ENCODE measurements around the gene PCNX4.
A peak's percentile ranks its signal among the peaks of the same experiment; 100 is the strongest.

PCNX4 gene

DNA sequence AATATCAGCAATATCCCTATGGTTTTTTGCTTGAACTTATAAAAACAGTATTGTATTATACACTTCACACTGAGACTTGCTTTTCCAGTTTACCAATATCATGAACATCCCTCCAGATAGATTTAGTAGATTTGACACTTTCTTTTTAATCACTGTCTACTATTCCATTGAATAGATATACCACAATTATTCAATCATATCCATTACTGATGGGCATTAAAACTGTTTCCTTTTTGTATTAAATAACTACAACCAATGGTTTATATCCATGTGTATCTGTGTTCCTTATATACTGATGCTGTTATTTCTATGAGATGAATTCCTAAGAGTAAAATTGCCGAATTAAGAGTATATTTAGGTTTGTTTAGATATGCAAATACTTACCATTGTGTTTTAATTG, 86.4 kb downstream of the PCNX4 start:
- no peak for DNase-seq

GRCh38 chr14:60178820-60179219, 87.1 kb downstream of the PCNX4 start:
- DNase-seq = no peak

DNA sequence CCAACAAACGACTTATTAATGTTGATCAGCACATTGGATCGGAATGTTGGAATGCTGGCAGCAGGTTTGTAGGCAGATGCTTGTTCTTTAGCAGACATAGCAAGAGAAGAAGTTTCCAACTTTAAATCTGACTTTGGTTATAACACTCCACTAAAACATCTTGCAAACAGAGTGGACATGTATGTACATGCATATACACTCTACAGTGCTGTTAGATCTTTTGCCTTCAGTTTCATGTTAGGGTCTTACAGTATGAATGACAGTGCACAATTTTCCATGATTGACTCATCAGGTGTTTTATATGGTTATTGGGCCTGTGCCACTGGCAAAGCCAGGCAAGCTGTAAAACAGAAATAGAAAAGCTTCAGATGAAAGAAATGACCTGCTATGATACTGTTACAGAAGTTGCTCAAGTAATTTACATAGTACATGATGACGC, 87.7 kb downstream of the PCNX4 start:
- DNase-seq = no peak

DNA sequence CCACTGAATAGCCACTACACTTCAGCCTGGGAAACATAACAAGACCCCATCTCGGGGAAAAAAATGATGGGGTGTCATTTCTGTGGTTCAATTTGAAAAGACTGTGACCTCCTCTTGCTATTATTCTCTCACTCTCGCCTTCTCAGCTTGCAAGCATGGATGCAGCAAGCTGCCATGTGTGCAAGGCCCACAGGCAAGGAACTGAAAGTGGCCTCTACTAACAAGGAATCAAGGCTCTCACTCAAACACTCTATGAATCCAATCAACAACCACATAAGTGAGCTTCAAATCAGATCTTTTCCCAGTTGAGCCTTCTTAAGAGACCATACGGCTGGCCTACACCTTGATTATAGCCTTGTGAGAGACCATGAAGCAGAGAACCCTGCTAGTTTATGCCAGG, 91.4 kb downstream of the PCNX4 start:
- DNase-seq = no peak

GRCh38 chr14:60183741-60184140, 92.0 kb downstream of the PCNX4 start:
- no peak for DNase-seq

GRCh38 chr14:60184146-60184904, 92.6 kb downstream of the PCNX4 start:
- DNase-seq = no peak

DNA sequence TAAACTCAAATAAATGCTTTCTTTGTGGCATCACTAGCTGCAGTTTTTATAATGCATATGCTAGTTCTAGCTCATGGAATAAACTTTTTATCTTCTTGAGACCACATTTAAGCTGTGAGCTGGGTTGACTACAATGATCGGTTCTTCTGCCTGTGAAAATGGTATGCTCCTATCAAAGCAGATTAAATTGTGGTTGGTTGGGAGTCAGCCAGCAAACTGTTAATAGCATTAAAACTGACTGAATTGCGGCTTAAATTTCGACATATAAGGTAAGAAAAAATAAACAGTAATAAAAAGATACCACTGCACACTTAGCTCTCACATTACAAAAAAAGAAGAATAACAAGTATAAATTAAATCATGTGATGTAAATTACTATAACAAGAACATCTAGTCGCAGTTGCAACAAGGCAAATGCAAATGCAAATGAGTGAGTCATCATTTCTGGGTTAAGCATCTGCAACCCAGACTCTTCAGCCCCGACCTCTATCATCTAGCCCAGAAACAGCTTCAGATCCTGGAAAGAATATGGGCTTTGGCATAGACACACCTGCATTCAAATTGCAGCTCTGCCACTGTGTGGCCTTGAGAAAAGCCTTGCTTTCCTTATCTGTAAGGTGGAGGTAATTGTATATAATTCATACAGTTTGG, 93.3 kb downstream of the PCNX4 start:
- DNase-seq = no peak

- DNase-seq = no peak
These were observed 96.4 kb downstream of the PCNX4 start for GRCh38 chr14:60188115-60188514.

DNA sequence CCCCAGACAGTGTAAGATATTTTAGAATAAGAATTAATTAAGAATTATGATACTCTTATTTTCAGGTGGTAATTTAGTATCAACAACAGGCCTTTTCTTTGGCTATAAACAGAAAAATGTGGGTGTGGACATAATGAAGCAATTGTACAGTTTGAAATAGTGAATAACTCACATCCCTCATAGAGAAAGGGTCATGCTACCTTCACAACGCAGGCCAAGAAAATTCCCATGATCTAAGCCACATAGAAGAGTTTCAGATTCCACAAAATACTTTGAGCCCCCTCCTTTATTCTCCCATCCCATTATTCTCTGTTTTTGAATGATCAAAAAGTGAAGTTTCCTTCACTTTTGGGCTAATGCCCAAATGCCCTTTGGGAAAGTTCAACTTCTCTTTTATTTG, 97.0 kb downstream of the PCNX4 start:
- no peak for DNase-seq

DNA sequence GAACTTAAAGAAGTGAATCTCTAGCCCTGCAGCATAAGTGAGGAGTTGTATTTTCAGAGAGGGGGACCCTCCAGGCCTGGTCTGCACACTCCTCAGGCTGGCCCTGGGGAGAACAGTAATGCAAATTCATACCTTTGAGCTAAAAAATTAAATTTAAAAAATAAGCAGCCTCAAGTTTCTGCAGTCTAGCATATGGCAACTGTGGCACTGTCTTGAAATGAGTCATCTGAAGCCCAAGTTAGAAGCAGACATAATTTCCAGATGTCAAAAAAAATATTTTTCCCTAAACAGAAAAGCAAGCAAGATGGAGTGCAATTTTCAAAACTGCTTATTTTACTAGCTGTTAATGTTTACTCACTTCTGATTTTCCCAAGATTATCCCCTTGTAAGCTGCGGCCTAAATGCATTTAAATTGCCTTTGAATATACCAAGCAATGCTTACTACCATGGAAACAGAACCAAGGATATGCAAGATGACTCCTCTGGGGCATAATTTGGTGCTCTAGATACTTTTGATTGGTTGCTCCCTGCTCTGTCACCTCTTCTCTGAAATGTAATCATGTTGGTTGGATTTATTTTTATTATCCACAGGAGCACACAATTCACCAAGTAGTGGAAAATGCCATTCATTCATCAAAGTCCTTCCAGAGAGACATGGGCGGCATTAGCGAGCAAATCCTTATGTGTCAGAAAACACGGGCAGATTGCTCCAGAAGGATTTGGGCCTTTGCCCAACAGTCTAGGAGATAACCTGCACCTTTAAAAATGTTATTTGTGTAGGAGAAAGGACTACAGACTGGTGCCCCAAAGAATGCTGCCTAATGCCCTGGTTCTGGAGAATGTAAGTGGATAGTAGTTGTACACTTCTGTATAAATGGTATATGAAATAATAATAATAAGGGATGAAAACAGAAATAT, 98.5 kb downstream of the PCNX4 start:
- DNase-seq = no peak

DNA sequence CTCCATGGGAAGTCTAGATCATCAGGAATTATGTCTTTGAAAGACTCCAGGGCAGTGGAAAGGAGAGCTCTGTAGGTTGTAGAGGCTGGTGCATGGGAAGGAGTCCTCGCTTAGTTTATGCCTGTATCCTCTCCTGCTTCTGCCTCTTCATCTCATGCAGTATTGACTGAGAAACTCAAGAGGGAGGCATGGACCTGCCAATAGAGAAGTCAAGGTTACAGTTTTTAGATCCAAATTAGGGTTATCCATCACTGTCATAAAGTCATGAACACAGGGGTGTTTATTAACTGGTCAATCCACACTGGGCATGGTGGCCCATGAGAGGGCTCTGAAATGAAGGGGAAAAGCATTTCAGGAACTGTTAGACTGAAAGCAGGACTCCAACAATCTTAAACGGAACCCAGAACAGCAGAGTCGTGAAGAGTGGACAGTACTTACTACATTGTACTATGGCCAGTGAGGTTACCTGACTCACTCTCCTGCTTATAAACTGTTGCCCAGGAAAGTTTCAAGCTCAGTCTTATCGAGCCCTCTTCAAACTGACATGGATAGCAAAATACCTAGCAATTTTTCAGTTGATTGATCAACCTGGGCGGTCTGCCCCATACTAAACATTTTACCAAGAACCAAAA, 103.6 kb downstream of the PCNX4 start:
- no peak for DNase-seq

GRCh38 chr14:60196291-60196690, 104.6 kb downstream of the PCNX4 start:
- DNase-seq = no peak

DNA sequence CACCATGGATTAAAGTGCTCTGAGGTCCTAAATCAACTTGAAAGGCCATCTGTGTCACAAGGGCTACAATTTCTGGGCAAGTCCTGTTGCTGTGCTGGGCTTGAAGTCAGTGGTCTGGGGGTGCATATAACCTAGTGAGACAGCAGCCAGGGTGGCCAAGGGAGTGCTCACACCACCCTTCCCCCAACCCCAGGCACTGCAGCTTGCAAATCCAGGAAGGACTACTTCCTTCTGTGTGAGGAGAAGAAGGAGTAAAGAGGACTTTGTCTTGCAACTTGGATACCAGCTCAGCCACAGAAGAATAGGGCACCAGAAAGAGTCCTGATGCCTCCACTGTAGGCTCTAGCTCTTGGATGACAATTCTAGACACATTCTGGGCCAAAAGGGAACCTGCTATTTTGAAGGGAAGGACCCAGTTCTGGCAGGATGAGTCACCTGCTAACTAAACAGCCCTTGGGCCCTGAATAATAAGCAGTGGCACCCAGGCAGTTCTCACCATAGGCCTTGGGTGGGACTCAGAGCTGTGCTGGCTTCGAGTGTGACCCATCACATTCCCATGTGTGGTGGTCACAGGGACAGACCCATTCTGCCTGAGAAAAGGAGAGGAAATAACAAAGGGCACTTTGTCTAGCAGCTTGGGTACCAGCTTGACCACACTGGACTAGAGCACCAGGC, 106.0 kb downstream of the PCNX4 start:
- DNase-seq = peak; percentile 73

DNA sequence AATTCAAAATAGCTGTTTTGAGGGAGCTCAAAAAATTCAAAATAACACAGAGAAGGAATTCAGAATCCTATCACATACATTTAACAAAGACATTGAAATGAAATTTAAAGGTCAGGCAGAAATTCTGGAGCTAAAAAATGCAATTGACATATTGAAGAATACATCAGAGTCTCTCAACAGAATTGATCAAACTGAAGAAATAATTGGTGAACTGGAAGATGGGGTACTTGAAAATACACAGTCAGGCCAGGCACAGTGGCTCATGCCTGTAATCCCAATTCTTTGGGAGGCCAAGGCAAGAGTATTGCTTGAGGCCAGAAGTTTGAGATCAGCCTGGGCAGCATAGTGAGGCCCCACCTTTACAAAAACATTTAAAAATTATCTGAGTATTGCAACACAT, 107.6 kb downstream of the PCNX4 start:
- DNase-seq = no peak

- no peak for DNase-seq
These were observed 112.5 kb downstream of the PCNX4 start for GRCh38 chr14:60204104-60204842.

GRCh38 chr14:60204843-60205774, 113.4 kb downstream of the PCNX4 start:
- DNase-seq = no peak

DNA sequence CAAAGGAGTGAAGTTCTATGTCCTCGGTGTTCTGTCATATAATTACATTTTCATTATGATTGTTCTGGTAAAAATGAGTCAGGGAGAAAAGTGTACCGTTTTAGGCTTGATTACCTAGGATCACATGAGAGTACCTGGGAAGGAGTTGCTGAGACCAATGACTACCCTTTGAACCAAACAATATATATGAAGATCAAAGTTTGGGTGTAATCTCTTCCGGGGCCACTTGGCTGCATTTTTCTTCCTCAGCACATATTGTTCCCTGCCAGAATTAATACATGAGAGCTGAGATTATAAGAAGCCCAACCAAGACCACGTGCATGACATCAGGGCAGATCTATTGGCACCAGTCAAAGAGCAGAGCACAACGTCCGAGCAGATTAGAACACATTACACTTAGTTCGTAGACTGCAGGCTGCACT, 114.5 kb downstream of the PCNX4 start:
- no peak for DNase-seq

DNA sequence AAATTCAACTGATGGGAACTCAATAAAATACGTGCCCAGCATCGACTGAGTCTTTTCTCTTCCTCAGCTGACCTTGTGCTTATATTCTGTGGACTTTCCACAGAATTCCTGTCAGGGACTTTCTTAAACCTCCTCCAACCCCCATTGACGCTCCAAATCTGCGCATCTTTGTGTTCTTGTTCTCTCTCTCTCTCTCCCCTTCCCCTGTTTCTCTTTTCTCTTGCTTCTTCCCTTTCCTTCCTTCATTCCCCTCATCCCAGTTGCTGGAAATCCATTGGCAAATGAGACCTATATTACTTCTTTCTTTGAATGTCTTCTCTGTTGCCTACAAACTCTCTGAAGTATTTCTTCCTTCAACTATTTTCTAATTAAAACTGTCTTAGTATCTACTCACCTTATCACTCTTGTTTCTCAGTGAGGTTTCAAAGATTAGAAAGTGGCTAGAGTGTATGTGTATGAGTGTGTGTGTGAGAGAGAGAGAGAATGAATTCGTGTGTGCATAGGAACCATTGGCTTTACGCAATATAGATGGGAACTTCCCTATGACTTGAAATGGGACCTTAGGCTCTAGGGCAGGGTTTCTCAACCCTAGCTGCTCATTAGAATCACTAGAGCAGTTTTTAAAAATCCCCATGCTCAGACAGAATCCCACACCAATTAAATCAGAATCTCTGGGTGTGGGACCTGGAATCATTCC, 115.3 kb downstream of the PCNX4 start:
- DNase-seq = no peak

- no peak for DNase-seq
These were observed 119.0 kb downstream of the PCNX4 start for GRCh38 chr14:60210703-60211102.

DNA sequence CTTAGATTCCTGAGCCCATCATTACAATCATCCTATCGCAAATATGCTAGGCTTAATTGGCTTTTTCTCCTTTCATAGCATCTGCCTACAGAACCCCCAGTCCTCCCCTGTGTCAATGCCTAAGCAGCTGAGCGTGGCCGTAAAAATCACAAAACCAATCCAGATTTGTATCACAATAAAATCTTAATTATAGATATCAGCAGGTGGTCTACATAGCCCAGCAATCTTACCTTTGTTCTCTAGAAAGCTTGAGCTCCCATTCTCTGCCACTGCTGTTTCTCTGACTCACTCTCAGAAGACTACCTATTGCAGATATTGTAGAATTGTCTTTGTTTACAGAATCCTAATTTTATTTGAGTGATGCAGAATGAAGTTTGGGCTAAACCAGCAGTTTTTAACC, 119.4 kb downstream of the PCNX4 start:
- no peak for DNase-seq
